ENCODE data around the gene RNF10.
"Not testable (repeated sequence)": the region's sequence is repeated elsewhere in the genome, so short reads cannot be mapped to it uniquely, and the experiment has no call there.

The RNF10 gene

GRCh38 chr12:120528861-120529525, 5.2 kb upstream of the RNF10 start, which contains the start of gene COQ5:
Gene COQ5, minus strand, starts transcription at chr12:120529158. Its CDS starts 17 bp downstream, at chr12:120529141.
- peak; percentile 62 to 85 (median 74) for DNase-seq

- DNase-seq, result peak in 2 of 6 experiments; percentile 1 to 33
Measured at GRCh38 chr12:120529641-120530417, 4.3 kb upstream of the RNF10 start.

DNA sequence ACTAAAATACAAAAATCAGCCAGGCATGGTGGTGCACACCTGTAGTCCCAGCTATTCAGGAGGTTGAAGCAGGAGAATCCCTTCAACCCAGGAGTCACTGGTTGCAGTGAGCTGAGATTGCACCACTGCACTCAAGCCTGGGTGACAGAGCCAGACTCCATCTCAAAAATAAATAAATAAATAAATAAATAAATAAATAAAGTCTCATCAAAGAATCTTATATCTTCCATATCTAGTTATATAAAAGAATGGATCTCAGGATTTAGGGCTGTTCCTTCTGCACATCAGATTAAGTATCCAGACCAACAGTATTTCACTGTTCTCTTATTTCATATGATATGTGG, 3.8 kb upstream of the RNF10 start:
- not testable (repeated sequence) for DNase-seq

- no peak for DNase-seq
Measured at GRCh38 chr12:120532701-120533238, 1.4 kb upstream of the RNF10 start.

- DNase-seq, result peak; percentile 22 to 80 (median 62)
Measured at GRCh38 chr12:120534703-120535655, 823 bp downstream of the RNF10 start.

- peak in 4 of 6 experiments; percentile 4 to 23 (median 11) for DNase-seq
Measured at GRCh38 chr12:120536064-120536791, 2.1 kb downstream of the RNF10 start.

GRCh38 chr12:120537856-120538220, 3.7 kb downstream of the RNF10 start:
- no peak for DNase-seq

- DNase-seq, result no peak
Measured at GRCh38 chr12:120538281-120539156, 4.4 kb downstream of the RNF10 start.

DNA sequence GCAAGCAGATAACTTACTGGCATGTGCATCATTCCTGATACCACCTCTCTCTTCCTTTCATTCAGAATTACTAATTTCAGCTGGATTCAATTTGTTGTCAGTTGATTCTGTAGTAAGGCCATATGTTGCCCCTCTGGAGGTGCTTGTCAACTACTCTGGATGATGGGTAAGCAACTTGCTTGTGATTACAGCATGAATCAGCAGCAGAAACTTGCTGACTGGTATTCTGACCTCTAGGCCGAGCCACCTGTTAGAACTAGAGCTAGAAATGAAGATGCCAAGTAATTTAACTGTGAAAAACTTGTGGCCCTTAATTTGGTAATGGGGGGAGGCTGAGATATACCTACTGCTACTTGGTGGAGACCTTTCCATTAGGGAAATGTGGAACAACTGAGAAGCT, 5.1 kb downstream of the RNF10 start:
- DNase-seq, result no peak

DNA sequence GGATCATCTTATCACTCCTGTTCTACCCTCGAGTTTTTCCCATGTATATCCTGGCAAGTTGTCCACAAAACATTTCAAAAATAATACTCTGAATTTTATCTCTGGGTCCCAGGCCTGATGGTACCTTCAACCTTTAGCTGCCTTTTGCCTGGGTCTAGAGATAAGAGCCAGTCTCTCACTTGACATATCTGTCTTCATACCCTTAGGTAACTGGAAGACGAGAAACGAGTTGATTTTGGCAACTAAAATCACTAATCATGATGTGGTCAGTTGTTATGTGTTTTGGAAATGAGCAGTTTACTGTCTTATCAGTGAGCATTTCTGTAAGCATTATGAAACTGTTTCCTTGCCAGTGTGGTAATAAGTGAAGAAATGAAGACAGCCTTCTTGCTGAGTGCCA, 6.3 kb downstream of the RNF10 start:
- no peak for DNase-seq

GRCh38 chr12:120542166-120542565, 8.0 kb downstream of the RNF10 start:
- no peak for DNase-seq

GRCh38 chr12:120544691-120545090, 10.5 kb downstream of the RNF10 start:
- DNase-seq, result no peak

DNA sequence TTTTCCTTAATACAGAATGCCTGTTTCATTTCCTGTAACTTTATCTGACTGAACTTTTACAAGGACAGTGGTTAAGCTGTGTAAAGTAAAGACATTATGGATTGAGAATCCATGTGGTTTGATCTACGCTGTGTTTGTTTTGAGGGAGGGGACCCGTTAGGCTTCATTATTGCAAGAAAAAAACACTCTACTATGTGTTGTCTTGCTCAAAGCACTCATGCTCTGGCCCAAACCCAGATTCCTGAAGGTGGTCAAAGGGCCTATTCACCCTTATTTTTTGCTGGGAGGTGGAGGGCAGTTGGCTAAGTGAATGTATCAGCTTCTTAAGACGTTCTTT, 11.9 kb downstream of the RNF10 start:
- no peak for DNase-seq

GRCh38 chr12:120554678-120555077, 20.5 kb downstream of the RNF10 start:
- DNase-seq, result no peak

- no peak for DNase-seq
Measured at GRCh38 chr12:120557589-120557988, 23.4 kb downstream of the RNF10 start.

DNA sequence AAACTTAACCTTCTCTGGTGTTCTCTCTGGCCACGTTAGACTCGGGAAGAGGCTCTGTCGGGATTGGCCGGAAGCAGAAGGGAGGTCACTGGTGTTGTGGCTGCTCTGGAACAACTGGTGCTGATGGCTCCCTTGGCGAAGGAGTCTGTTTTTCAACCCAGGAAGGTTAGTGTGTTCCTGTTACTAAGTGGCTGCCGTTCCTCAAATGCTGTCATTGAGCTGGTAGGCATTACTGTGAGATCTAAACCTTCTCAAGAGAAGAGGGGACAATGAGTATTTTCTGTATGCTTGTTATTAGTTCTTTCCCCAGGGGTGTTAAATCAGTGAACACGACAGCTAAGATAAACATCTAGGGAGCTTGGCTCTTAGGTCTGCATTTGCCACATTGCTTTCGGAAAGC, 28.8 kb downstream of the RNF10 start:
- no peak for DNase-seq

- DNase-seq, result no peak
Measured at GRCh38 chr12:120563495-120563894, 29.3 kb downstream of the RNF10 start.

DNA sequence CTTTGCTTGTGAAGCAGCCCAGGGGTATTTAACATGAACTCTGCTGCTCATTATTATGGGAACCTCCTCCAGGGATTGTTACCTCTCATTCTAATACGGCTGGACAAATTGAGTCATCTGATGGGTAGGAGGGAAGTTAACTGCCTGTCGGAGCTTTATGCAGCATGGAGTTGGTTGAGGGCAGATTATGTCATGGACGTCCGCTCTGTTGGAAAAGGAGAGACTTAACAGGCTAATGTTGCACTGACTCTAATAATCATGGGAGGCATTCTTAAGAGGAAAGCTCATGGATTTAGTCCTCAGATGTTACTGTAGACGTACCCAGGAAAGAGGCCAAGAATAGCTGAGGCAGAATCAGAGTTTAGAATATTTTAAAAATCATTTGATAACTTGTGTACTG, 37.1 kb downstream of the RNF10 start:
- no peak for DNase-seq

GRCh38 chr12:120573560-120573959, 39.4 kb downstream of the RNF10 start:
- no peak for DNase-seq

DNA sequence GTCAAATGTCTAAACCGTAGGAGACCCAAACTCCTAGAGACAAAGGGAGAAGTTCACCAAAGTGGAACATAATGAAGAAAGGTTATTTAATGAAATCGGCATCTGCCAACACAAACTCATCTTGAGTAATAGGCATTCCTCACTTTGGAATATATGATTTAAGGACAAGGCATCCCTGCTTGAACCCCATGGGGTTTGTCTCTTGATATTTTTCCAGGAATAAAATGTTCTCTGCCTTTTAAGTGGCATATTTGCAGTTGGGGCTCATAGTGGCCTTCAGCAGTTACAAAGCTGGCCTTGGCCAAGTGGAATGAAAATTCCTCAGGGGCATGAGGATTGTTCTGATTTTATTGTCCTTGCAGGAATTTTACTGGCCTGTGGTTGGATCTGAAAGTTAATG, 40.0 kb downstream of the RNF10 start:
- no peak for DNase-seq

DNA sequence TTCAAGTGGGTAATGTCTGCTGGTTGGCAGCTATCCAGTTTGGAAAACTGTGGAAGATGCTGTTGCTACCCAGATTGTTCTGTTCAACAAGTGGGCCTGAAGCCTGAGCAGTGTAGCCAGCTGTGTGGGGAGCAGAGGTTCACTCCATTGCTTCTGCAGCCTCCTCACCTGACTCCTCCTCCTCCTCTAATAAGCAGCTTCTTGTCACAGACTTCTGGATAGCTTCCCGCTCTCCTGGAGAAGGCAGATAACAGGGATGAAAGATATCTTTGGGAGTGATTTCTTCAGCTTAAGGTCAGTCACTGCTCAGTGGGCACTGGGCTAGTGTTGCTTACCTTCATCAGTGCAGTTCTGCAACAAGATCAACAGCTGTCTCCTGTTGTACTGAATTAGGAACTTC, 45.0 kb downstream of the RNF10 start:
- no peak for DNase-seq
